Heart left ventricle (tissue), 13 donors: ENCODE measurements around the gene SCAP.

Experiments used
- CTCF ChIP-seq, 12 donors: fragments of 200-600 bp; sonication (generic) in 4 of 12; IDR thresholded peaks; one replicate each; pipeline versions ENCODE4 v1.5.0 to v1.8.0; 2018 to 2022; ENCODE audit warnings: antibody characterized with exemption in 12 of 12, mild to moderate bottlenecking in 5 of 12
- POLR2A ChIP-seq, 2 donors: fragments of 450-650 bp; IDR thresholded peaks; one replicate each; pipeline ENCODE4 v1.6.1; 2017; ENCODE audit warnings: antibody characterized with exemption in 2 of 2, mild to moderate bottlenecking in 2 of 2, moderate library complexity in 2 of 2
- donor health status: ischemic (EF 13 %, LVEDD 7.1; RV severe dilation, severe dysfunction).
- donor health status: DM: no; HTN: yes; CAD: no.
- donor health status: DM: no; HTN: no; CAD: no.
- donor health status: ischemic (EF 25% LVEDD 6.9; RV normal size, moderate dysfunction).
- donor health status: ischemic (EF 25% LVEDD 5.7; RV mildly dilated, moderate dysfunction).
- donor health status: ischemic (EF 35%, LVEDD 5.7; RV mildly dilated, moderate dysfunction).
- donor health status: nonischemic (EF 11% LVEDD 7.7; RV severe dilation, severe dysfunction).
- donor health status: DM: yes; HTN: yes; CAD: no.
- donor health status: PGD.
- donor health status: ischemic (EF 29% LVEDD 5.4; RV normal size, mild dysfunction).
- donor health status: nonischemic (EF 23%, LVEDD 6.1; RV moderate dilation, normal function).

GRCh38 chr3:47520756-47521155, 45.0 kb upstream of the SCAP start:
- TF ChIP-seq CTCF (IDR thresholded peaks at IDR 0.05), result no peak
- no peak for TF ChIP-seq POLR2A (IDR thresholded peaks at IDR 0.05)
